ENCODE results near the gene RAI14.
"Not testable (repeated sequence)": the region's sequence is repeated elsewhere in the genome, so short reads cannot be mapped to it uniquely, and the experiment has no call there.

Gene RAI14

DNA sequence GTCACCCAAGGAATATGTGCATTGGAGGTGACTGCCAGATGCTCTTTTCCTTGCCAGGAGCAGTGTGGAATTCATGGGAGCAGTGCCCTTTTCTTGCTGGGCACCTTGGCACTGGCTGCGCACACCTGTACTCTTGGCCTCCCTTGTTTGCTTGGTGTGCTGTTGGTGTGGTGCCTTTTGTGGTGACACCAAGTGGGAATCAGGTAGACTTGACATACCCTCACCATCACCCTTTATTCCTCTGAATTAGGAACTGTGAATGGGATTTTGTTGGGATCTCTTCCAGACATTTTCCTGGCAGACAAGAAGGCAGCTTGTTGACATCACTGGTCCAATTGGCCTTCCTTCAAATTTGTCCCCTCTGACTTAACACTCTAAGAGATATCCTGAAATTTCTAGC, 82.3 kb downstream of the RAI14 start:
- H3K4me3 ChIP-seq (ENCODE audit: low read length in 2 of 2) = no peak overlapping the region
- no peaks in the 10 kb centered on the region for H3K27me3 ChIP-seq (ENCODE audit: control insufficient read depth in 2 of 2, insufficient read depth in 2 of 2, low read length in 2 of 2)
- no peaks in the 10 kb centered on the region for H3K4me1 ChIP-seq (ENCODE audit: control insufficient read depth in 2 of 2, insufficient read depth in 2 of 2, low read length in 2 of 2)
- no peak overlapping the region for H3K27ac ChIP-seq (ENCODE audit: low read depth in 2 of 2, low read length in 2 of 2)
- H3K9ac ChIP-seq (ENCODE audit: low read depth in 1 of 2, low read length in 2 of 2) = no peak overlapping the region
- H3K36me3 ChIP-seq (ENCODE audit: control insufficient read depth in 2 of 2, insufficient read depth in 2 of 2, low read length in 2 of 2) = no peaks in the 10 kb centered on the region
- no peaks in the 10 kb centered on the region for H3K9me3 ChIP-seq (ENCODE audit: control insufficient read depth in 2 of 2, low read length in 2 of 2)

DNA sequence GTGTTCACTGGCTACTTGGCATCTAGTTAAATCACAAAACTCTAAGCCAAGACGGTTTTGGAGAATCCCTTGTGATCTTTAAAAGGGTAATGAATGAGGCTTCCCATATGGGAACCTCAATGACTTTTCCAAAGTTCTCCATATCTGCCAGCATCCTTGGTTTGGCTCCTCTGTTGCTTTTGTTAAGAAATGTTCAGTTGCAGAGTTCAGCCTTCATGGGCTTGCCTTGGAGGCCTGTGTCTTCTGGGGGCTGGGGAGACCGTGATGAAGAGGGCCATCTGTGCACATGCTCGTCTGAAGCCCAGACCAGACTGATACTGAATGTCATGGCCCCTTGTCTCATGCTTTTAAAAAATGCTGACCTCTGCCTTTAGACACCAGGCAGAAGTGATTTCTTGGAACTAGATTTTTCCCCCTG, 84.3 kb downstream of the RAI14 start:
- Histone ChIP-seq H3K36me3 (ENCODE audit: control insufficient read depth in 2 of 2, insufficient read depth in 2 of 2, low read length in 2 of 2) (no peaks in the 10 kb centered on the region), H3K9me3 (ENCODE audit: control insufficient read depth in 2 of 2, low read length in 2 of 2) (no peaks in the 10 kb centered on the region), H3K27ac (ENCODE audit: low read depth in 2 of 2, low read length in 2 of 2) (no peak overlapping the region), H3K27me3 (ENCODE audit: control insufficient read depth in 2 of 2, insufficient read depth in 2 of 2, low read length in 2 of 2) (no peaks in the 10 kb centered on the region), H3K9ac (ENCODE audit: low read depth in 1 of 2, low read length in 2 of 2) (no peak overlapping the region), H3K4me1 (ENCODE audit: control insufficient read depth in 2 of 2, insufficient read depth in 2 of 2, low read length in 2 of 2) (no peaks in the 10 kb centered on the region), H3K4me3 (ENCODE audit: low read length in 2 of 2) (no peak overlapping the region)

DNA sequence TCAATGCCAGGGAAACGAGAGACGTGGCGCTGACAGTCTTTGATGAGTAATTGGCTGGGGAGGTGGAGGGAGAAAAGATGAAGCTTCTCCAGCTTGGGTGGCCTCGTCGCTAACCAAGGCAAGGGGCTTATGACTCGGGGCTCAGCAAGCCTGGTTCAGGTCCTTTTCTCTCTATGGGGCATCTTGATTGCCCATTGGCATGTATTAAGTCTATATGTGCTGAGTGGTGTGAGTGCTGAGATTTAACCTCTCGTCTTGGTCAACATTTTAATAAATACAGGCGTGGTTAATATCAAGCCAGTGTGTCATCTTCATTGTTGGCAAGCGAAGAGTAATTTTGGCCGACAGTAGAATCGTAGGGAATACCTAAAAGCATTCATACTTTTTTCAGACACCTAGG, 85.9 kb downstream of the RAI14 start:
- no peak overlapping the region for H3K4me3 ChIP-seq (ENCODE audit: low read length in 2 of 2)
- H3K27ac ChIP-seq (ENCODE audit: low read depth in 2 of 2, low read length in 2 of 2) = no peak overlapping the region
- no peak overlapping the region for H3K9ac ChIP-seq (ENCODE audit: low read depth in 1 of 2, low read length in 2 of 2)
- H3K4me1 ChIP-seq (ENCODE audit: control insufficient read depth in 2 of 2, insufficient read depth in 2 of 2, low read length in 2 of 2) = no peaks in the 10 kb centered on the region
- H3K9me3 ChIP-seq (ENCODE audit: control insufficient read depth in 2 of 2, low read length in 2 of 2) = no peaks in the 10 kb centered on the region
- no peaks in the 10 kb centered on the region for H3K27me3 ChIP-seq (ENCODE audit: control insufficient read depth in 2 of 2, insufficient read depth in 2 of 2, low read length in 2 of 2)
- H3K36me3 ChIP-seq (ENCODE audit: control insufficient read depth in 2 of 2, insufficient read depth in 2 of 2, low read length in 2 of 2) = no peaks in the 10 kb centered on the region

DNA sequence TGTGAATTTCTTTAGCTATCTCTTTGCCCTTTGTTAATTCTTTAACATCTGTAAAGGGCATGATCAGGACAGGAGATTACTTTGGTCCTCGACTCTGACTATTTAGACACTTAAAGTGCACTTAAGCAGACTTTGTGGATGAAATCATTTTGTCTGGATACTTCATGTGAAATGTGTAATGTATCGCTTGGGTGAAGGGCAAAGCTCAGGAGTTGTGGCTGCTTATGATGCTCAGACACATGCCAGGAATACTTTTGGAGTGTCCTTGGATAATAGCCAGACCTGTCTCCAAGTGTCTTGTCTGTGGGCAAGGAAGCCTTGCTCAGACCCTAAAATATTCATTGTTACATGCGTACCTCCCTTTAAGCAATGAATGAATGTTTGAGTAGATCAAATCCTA, 87.8 kb downstream of the RAI14 start:
- H3K27ac ChIP-seq (ENCODE audit: low read depth in 2 of 2, low read length in 2 of 2) = no peak overlapping the region
- H3K9me3 ChIP-seq (ENCODE audit: control insufficient read depth in 2 of 2, low read length in 2 of 2) = no peaks in the 10 kb centered on the region
- no peaks in the 10 kb centered on the region for H3K36me3 ChIP-seq (ENCODE audit: control insufficient read depth in 2 of 2, insufficient read depth in 2 of 2, low read length in 2 of 2)
- no peak overlapping the region for H3K9ac ChIP-seq (ENCODE audit: low read depth in 1 of 2, low read length in 2 of 2)
- no peaks in the 10 kb centered on the region for H3K4me1 ChIP-seq (ENCODE audit: control insufficient read depth in 2 of 2, insufficient read depth in 2 of 2, low read length in 2 of 2)
- H3K27me3 ChIP-seq (ENCODE audit: control insufficient read depth in 2 of 2, insufficient read depth in 2 of 2, low read length in 2 of 2) = no peaks in the 10 kb centered on the region
- no peak overlapping the region for H3K4me3 ChIP-seq (ENCODE audit: low read length in 2 of 2)

DNA sequence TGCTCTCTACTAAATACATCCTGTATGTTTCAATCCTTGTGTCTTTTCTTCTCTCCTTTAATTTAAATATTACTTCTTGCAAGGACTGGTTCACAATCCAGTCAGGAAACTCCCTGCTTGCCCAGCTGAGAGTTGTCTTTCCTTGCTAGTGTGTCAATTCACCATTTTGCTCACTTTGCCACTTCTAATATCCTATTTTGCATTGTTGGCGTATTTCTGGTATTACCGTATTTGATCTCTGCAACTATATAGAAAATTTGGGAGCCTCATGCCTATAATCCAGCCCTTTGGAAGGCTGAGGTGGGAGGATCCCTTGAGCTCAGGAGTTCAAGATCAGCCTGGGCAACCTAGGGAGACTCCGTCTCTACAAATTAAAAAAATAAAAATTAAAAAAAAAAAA, 92.3 kb downstream of the RAI14 start:
- Histone ChIP-seq H3K9ac (ENCODE audit: low read depth in 1 of 2, low read length in 2 of 2) (no peak overlapping the region), H3K4me1 (ENCODE audit: control insufficient read depth in 2 of 2, insufficient read depth in 2 of 2, low read length in 2 of 2) (peaks cover 0 to 6% of the 10 kb centered on the region in 2 donors), H3K27ac (ENCODE audit: low read depth in 2 of 2, low read length in 2 of 2) (no peak overlapping the region), H3K9me3 (ENCODE audit: control insufficient read depth in 2 of 2, low read length in 2 of 2) (no peaks in the 10 kb centered on the region), H3K27me3 (ENCODE audit: control insufficient read depth in 2 of 2, insufficient read depth in 2 of 2, low read length in 2 of 2) (no peaks in the 10 kb centered on the region), H3K4me3 (ENCODE audit: low read length in 2 of 2) (no peak overlapping the region), H3K36me3 (ENCODE audit: control insufficient read depth in 2 of 2, insufficient read depth in 2 of 2, low read length in 2 of 2) (no peaks in the 10 kb centered on the region)

DNA sequence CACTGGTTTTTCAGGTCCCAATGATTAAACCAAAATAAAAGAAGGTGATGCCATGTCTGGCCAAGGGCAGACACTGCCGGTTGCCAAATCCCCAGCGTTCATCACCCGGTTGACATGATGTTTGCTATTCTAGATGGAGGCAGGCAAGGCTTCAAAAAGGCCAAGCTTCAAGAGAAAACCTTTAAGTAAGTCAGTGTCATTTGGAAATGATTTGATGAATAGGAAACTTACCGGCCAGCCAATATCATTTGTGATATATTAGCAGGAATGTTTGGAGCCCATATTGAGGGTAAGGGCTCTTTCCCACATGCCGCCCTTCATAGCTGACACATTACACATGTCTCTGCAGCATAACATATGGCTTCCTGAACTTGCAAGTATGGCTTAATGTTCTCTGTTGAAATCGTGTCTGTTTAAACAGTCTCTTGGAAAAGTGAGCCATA, 93.3 kb downstream of the RAI14 start:
- Histone ChIP-seq H3K4me1 (ENCODE audit: control insufficient read depth in 2 of 2, insufficient read depth in 2 of 2, low read length in 2 of 2) (peaks cover 0 to 6% of the 10 kb centered on the region in 2 donors), H3K4me3 (ENCODE audit: low read length in 2 of 2) (no peak overlapping the region), H3K36me3 (ENCODE audit: control insufficient read depth in 2 of 2, insufficient read depth in 2 of 2, low read length in 2 of 2) (no peaks in the 10 kb centered on the region), H3K27me3 (ENCODE audit: control insufficient read depth in 2 of 2, insufficient read depth in 2 of 2, low read length in 2 of 2) (no peaks in the 10 kb centered on the region), H3K9me3 (ENCODE audit: control insufficient read depth in 2 of 2, low read length in 2 of 2) (no peaks in the 10 kb centered on the region), H3K27ac (ENCODE audit: low read depth in 2 of 2, low read length in 2 of 2) (no peak overlapping the region), H3K9ac (ENCODE audit: low read depth in 1 of 2, low read length in 2 of 2) (no peak overlapping the region)

DNA sequence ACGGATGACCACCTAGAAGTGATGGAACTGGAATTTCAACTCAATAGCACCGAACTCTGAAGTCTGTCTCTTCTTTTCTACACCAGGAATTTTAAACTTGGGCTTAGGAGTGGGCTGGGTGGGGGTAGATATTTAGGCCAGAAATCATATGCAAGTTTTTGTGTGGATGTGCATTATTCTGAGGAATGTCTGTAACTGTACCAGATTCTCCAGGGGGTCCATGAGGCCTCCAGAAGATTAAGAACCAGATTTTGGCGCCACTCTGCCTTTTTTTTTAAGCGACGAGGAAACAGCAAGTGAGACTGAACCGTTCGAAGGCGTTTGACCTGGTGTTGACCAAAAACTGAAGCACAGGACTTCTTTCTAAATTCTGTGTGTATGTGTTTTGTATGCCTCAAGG, 94.1 kb downstream of the RAI14 start:
- Histone ChIP-seq H3K27me3 (ENCODE audit: control insufficient read depth in 2 of 2, insufficient read depth in 2 of 2, low read length in 2 of 2) (no peaks in the 10 kb centered on the region), H3K4me3 (ENCODE audit: low read length in 2 of 2) (no peak overlapping the region), H3K36me3 (ENCODE audit: control insufficient read depth in 2 of 2, insufficient read depth in 2 of 2, low read length in 2 of 2) (no peaks in the 10 kb centered on the region), H3K9me3 (ENCODE audit: control insufficient read depth in 2 of 2, low read length in 2 of 2) (no peaks in the 10 kb centered on the region), H3K9ac (ENCODE audit: low read depth in 1 of 2, low read length in 2 of 2) (no peak overlapping the region), H3K27ac (ENCODE audit: low read depth in 2 of 2, low read length in 2 of 2) (no peak overlapping the region), H3K4me1 (ENCODE audit: control insufficient read depth in 2 of 2, insufficient read depth in 2 of 2, low read length in 2 of 2) (peaks cover 0 to 6% of the 10 kb centered on the region in 2 donors)

DNA sequence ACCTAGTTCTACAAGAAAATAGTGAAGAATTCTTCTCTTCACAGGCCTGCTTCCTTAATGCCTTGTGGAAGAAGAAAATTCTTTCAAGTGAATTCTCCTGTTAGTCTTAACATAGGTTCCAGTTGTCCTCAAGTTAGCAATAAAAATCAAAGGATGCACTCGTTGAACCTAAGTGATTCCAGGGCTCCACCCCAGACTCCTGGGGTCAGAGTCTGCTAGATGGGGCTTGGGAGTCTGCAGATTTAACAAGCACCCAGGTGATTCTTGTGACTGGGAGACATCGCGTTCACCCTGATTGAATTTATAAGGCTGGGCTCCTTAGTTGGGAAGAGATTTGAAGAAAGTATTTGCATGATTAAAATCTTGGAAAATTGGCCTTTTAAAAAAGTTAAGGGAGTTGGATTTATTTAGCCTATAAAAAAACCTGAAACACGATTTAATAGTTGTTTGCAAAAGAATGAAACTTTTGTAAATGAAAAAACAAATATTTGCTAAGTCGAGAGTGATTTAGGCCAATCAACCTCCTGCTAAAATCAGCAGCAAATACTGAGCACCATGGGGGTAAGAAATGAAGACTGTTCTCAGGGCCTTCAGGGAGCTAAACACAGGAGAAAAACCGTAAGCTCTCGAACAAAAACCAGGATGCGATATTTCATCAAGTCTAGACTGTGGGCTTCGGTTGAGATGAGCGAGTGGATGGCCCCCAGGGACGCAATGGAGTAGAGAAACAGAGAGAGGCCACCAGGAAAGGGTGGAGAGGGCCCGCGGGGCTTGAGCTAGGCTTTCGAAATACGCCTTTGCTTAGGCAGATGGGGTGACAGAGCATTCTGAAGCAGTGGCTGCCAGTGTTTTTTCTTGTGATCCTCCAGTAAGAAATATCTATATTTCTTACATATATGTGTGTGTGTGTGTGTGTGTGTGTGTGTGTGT, 95.9 kb downstream of the RAI14 start:
- Histone ChIP-seq H3K27ac (ENCODE audit: low read depth in 2 of 2, low read length in 2 of 2) (no peak overlapping the region), H3K36me3 (ENCODE audit: control insufficient read depth in 2 of 2, insufficient read depth in 2 of 2, low read length in 2 of 2) (no peaks in the 10 kb centered on the region), H3K4me3 (ENCODE audit: low read length in 2 of 2) (no peak overlapping the region), H3K9ac (ENCODE audit: low read depth in 1 of 2, low read length in 2 of 2) (no peak overlapping the region), H3K4me1 (ENCODE audit: control insufficient read depth in 2 of 2, insufficient read depth in 2 of 2, low read length in 2 of 2) (peaks cover 6 to 14% of the 10 kb centered on the region in 2 donors), H3K9me3 (ENCODE audit: control insufficient read depth in 2 of 2, low read length in 2 of 2) (no peaks in the 10 kb centered on the region), H3K27me3 (ENCODE audit: control insufficient read depth in 2 of 2, insufficient read depth in 2 of 2, low read length in 2 of 2) (no peaks in the 10 kb centered on the region)

DNA sequence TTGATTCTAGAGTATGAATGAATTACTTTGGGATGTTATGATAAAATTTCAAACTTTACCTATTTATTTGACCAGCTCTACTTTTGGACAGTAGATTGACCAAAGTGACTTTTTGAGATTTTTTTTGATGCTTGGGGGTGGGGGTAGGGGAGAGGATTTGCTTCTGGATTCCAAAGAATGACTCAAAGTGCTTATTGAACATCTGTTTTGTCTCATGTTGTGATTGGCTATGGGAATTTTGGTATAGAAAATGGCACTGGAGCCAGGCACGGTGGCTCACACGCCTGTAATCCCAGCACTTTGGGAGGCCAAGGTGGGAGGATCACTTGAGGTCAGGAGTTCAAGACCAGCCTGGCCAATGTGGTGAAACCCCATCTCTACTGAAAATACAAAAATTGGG, 97.1 kb downstream of the RAI14 start:
- peaks cover 6 to 20% of the 10 kb centered on the region in 2 donors for H3K4me1 ChIP-seq (ENCODE audit: control insufficient read depth in 2 of 2, insufficient read depth in 2 of 2, low read length in 2 of 2)
- not testable (repeated sequence) for H3K27me3 ChIP-seq (ENCODE audit: control insufficient read depth in 2 of 2, insufficient read depth in 2 of 2, low read length in 2 of 2); H3K4me3 ChIP-seq (ENCODE audit: low read length in 2 of 2); H3K27ac ChIP-seq (ENCODE audit: low read depth in 2 of 2, low read length in 2 of 2); H3K9me3 ChIP-seq (ENCODE audit: control insufficient read depth in 2 of 2, low read length in 2 of 2); H3K9ac ChIP-seq (ENCODE audit: low read depth in 1 of 2, low read length in 2 of 2); H3K36me3 ChIP-seq (ENCODE audit: control insufficient read depth in 2 of 2, insufficient read depth in 2 of 2, low read length in 2 of 2)

DNA sequence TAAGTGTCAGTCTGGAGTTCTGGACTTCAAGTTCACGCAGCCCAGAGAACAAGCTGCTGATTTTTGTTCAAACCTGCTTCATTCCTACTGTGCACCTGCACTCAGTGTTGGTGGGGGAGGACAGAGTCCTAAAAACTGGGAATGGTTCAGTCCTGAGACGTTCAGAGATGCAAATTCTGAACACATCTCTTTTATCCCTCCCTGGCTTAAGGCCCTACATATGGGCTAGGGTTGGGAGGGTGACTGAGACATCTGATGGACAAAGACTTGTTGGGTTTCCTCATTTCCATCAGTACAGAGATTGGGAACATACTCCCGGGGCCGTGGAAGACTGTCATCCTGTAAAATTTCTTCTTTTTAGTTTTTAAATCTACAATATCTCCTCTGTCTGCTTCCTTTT, 99.8 kb downstream of the RAI14 start:
- no peak overlapping the region for H3K9ac ChIP-seq (ENCODE audit: low read depth in 1 of 2, low read length in 2 of 2)
- H3K9me3 ChIP-seq (ENCODE audit: control insufficient read depth in 2 of 2, low read length in 2 of 2) = no peaks in the 10 kb centered on the region
- H3K27ac ChIP-seq (ENCODE audit: low read depth in 2 of 2, low read length in 2 of 2) = no peak overlapping the region
- peaks cover 6 to 20% of the 10 kb centered on the region in 2 donors for H3K4me1 ChIP-seq (ENCODE audit: control insufficient read depth in 2 of 2, insufficient read depth in 2 of 2, low read length in 2 of 2)
- H3K4me3 ChIP-seq (ENCODE audit: low read length in 2 of 2) = no peak overlapping the region
- H3K36me3 ChIP-seq (ENCODE audit: control insufficient read depth in 2 of 2, insufficient read depth in 2 of 2, low read length in 2 of 2) = no peaks in the 10 kb centered on the region
- H3K27me3 ChIP-seq (ENCODE audit: control insufficient read depth in 2 of 2, insufficient read depth in 2 of 2, low read length in 2 of 2) = no peaks in the 10 kb centered on the region

Measured in mucosa of rectum (tissue), 2 donors.